ENCODE data around the gene WWC2. TPM values are rescaled to one million over a fixed set of nuclear protein-coding genes. Genes with fewer than 3 reads are reported as not detected.
A peak's percentile ranks its signal among the peaks of the same experiment; 100 is the strongest.

Gene WWC2
- total RNA-seq, 6 donors from 2014 or later: 87.0 to 179 (median 121) TPM

- no peak for ATAC-seq (ENCODE audit: low FRiP score in 2 of 2)
- WGBS, 2 donors: 83 to 85% methylated on average over 19 to 20 of the region's 20 CpGs
- H3K27ac ChIP-seq: no peak overlapping the region
- H3K4me3 ChIP-seq: no peak overlapping the region
- no peaks in the 10 kb centered on the region for H3K27me3 ChIP-seq
- no peaks in the 10 kb centered on the region for H3K36me3 ChIP-seq
- no peaks in the 10 kb centered on the region for H3K4me1 ChIP-seq
- no peak for TF ChIP-seq POLR2AphosphoS5 (IDR thresholded peaks at IDR 0.05)
- TF ChIP-seq EP300 (IDR thresholded peaks at IDR 0.05): no peak
- no peak for TF ChIP-seq POLR2A (IDR thresholded peaks at IDR 0.05)
- TF ChIP-seq, protein P1, sequence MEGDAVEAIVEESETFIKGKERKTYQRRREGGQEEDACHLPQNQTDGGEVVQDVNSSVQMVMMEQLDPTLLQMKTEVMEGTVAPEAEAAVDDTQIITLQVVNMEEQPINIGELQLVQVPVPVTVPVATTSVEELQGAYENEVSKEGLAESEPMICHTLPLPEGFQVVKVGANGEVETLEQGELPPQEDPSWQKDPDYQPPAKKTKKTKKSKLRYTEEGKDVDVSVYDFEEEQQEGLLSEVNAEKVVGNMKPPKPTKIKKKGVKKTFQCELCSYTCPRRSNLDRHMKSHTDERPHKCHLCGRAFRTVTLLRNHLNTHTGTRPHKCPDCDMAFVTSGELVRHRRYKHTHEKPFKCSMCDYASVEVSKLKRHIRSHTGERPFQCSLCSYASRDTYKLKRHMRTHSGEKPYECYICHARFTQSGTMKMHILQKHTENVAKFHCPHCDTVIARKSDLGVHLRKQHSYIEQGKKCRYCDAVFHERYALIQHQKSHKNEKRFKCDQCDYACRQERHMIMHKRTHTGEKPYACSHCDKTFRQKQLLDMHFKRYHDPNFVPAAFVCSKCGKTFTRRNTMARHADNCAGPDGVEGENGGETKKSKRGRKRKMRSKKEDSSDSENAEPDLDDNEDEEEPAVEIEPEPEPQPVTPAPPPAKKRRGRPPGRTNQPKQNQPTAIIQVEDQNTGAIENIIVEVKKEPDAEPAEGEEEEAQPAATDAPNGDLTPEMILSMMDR (IDR thresholded peaks at IDR 0.05): no peak
- no peaks in the 10 kb centered on the region for H3K9me3 ChIP-seq
- DNase-seq: peak in 1 of 2 donors; percentile 77
Observed at GRCh38 chr4:183356931-183357675, 258.0 kb downstream of the WWC2 start.

DNA sequence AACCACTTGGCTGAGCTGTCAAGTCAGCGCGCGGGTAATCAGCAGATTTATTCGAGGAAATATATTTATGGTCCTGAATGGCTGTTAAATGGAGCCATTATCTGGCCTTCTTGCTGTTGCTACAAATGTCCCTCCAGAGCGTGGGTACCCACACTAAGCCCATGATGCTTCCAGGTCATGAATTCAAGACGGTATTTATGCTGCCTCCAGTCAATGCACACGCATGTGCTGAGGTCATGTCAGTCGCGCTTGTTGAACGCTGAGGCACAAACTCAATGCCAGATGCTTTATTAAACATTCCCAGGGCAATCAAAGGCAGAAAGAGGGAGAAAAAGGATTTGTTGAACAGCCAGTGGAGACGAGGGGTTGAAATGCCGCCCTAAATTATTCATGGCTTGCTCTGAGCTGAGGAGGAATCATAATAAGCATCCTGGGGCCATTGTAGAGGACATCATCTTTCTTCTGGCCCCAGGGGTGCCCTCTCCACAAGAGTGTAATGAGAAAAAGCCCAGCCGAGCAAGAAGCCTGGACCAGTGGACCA lies 259.2 kb downstream of the WWC2 start:
- TF ChIP-seq POLR2A (IDR thresholded peaks at IDR 0.05): no peak
- no peaks in the 10 kb centered on the region for H3K36me3 ChIP-seq
- no peaks in the 10 kb centered on the region for H3K9me3 ChIP-seq
- no peak overlapping the region for H3K4me3 ChIP-seq
- DNase-seq: no peak
- H3K27ac ChIP-seq: no peak overlapping the region
- H3K4me1 ChIP-seq: no peaks in the 10 kb centered on the region
- ATAC-seq (ENCODE audit: low FRiP score in 2 of 2): no peak
- no peaks in the 10 kb centered on the region for H3K27me3 ChIP-seq
- WGBS, 2 donors: 91% methylated on average over 13 of the region's 13 CpGs

- no peaks in the 10 kb centered on the region for H3K36me3 ChIP-seq
- TF ChIP-seq POLR2A (IDR thresholded peaks at IDR 0.05) (no peak), POLR2AphosphoS5 (IDR thresholded peaks at IDR 0.05) (no peak), EP300 (IDR thresholded peaks at IDR 0.05) (no peak)
- TF ChIP-seq, protein P1 (IDR thresholded peaks at IDR 0.05): no peak
- H3K27ac ChIP-seq: no peak overlapping the region
- DNase-seq (no peak), ATAC-seq (ENCODE audit: low FRiP score in 2 of 2) (no peak)
- H3K4me1 ChIP-seq: no peaks in the 10 kb centered on the region
- 74% methylated on average over 11 of the region's 11 CpGs for WGBS, 2 donors
- no peak overlapping the region for H3K4me3 ChIP-seq
- H3K9me3 ChIP-seq: no peaks in the 10 kb centered on the region
- no peaks in the 10 kb centered on the region for H3K27me3 ChIP-seq
Observed at GRCh38 chr4:183360161-183360919, 261.3 kb downstream of the WWC2 start.

GRCh38 chr4:183362036-183362435 lies 263.0 kb downstream of the WWC2 start:
- no peaks in the 10 kb centered on the region for H3K36me3 ChIP-seq

More at GRCh38 chr4:183362036-183362435, 263.0 kb downstream of the WWC2 start:
- no peaks in the 10 kb centered on the region for H3K27me3 ChIP-seq
- DNase-seq: no peak
- TF ChIP-seq EP300 (IDR thresholded peaks at IDR 0.05) (no peak), POLR2A (IDR thresholded peaks at IDR 0.05) (no peak), POLR2AphosphoS5 (IDR thresholded peaks at IDR 0.05) (no peak)
- TF ChIP-seq, protein P1 (IDR thresholded peaks at IDR 0.05): no peak
- no peak for ATAC-seq (ENCODE audit: low FRiP score in 2 of 2)
- no peaks in the 10 kb centered on the region for H3K4me1 ChIP-seq
- 91% methylated on average over 4 of the region's 4 CpGs for WGBS, 2 donors
- no peaks in the 10 kb centered on the region for H3K9me3 ChIP-seq
- H3K27ac ChIP-seq: no peak overlapping the region
- no peak overlapping the region for H3K4me3 ChIP-seq
